Measurements from ENCODE around the gene OR5K1. TPM values are rescaled to one million over a fixed set of nuclear protein-coding genes. Genes with fewer than 3 reads are reported as not detected.

OR5K1 gene
- total RNA-seq = not detected in 2 replicates

GRCh38 chr3:98462901-98463300, at the start of gene OR5K1:
Gene OR5K1, plus strand, starts transcription at chr3:98463201. Its CDS starts 6,376 bp downstream, at chr3:98469577.
- no peak for DNase-seq (ENCODE audit: extremely low read depth, low read depth, low spot score)

GRCh38 chr3:98432575-98432974, 30.4 kb upstream of the OR5K1 start:
- DNase-seq (ENCODE audit: extremely low read depth, low read depth, low spot score) = no peak

- DNase-seq (ENCODE audit: extremely low read depth, low read depth, low spot score) = no peak
Measured at GRCh38 chr3:98433764-98434163, 29.2 kb upstream of the OR5K1 start.

- DNase-seq (ENCODE audit: extremely low read depth, low read depth, low spot score) = no peak
Measured at GRCh38 chr3:98434412-98434811, 28.6 kb upstream of the OR5K1 start.

- DNase-seq (ENCODE audit: extremely low read depth, low read depth, low spot score) = no peak
Measured at GRCh38 chr3:98440283-98440682, 22.7 kb upstream of the OR5K1 start.

- DNase-seq (ENCODE audit: extremely low read depth, low read depth, low spot score) = no peak
Measured at GRCh38 chr3:98445949-98446406, 17.0 kb upstream of the OR5K1 start.

- DNase-seq (ENCODE audit: extremely low read depth, low read depth, low spot score) = no peak
Measured at GRCh38 chr3:98449606-98450193, 13.3 kb upstream of the OR5K1 start.

GRCh38 chr3:98450372-98450771, 12.6 kb upstream of the OR5K1 start:
- no peak for DNase-seq (ENCODE audit: extremely low read depth, low read depth, low spot score)

GRCh38 chr3:98453827-98454226, 9.2 kb upstream of the OR5K1 start:
- no peak for DNase-seq (ENCODE audit: extremely low read depth, low read depth, low spot score)

GRCh38 chr3:98454929-98455328, 8.1 kb upstream of the OR5K1 start:
- no peak for DNase-seq (ENCODE audit: extremely low read depth, low read depth, low spot score)

- no peak for DNase-seq (ENCODE audit: extremely low read depth, low read depth, low spot score)
Measured at GRCh38 chr3:98457543-98457942, 5.5 kb upstream of the OR5K1 start.

GRCh38 chr3:98460220-98460619, 2.8 kb upstream of the OR5K1 start:
- DNase-seq (ENCODE audit: extremely low read depth, low read depth, low spot score) = no peak

- DNase-seq (ENCODE audit: extremely low read depth, low read depth, low spot score) = no peak
Measured at GRCh38 chr3:98482717-98483482, 19.9 kb downstream of the OR5K1 start.

- no peak for DNase-seq (ENCODE audit: extremely low read depth, low read depth, low spot score)
Measured at GRCh38 chr3:98483626-98484025, 20.6 kb downstream of the OR5K1 start.

GRCh38 chr3:98497381-98497780, 34.4 kb downstream of the OR5K1 start, which contains the start of gene OR5K2:
Gene OR5K2, plus strand, starts transcription at chr3:98497681. Its CDS starts 0 bp downstream, at chr3:98497681.
- DNase-seq (ENCODE audit: extremely low read depth, low read depth, low spot score) = no peak

- no peak for DNase-seq (ENCODE audit: extremely low read depth, low read depth, low spot score)
Measured at GRCh38 chr3:98500019-98500418, 37.0 kb downstream of the OR5K1 start.

GRCh38 chr3:98501270-98501669, 38.3 kb downstream of the OR5K1 start:
- no peak for DNase-seq (ENCODE audit: extremely low read depth, low read depth, low spot score)

- DNase-seq (ENCODE audit: extremely low read depth, low read depth, low spot score) = no peak
Measured at GRCh38 chr3:98501863-98502576, 39.0 kb downstream of the OR5K1 start.

- no peak for DNase-seq (ENCODE audit: extremely low read depth, low read depth, low spot score)
Measured at GRCh38 chr3:98504539-98504938, 41.5 kb downstream of the OR5K1 start.

- DNase-seq (ENCODE audit: extremely low read depth, low read depth, low spot score) = no peak
Measured at GRCh38 chr3:98508582-98508981, 45.6 kb downstream of the OR5K1 start.

GRCh38 chr3:98512576-98512975, 49.6 kb downstream of the OR5K1 start:
- no peak for DNase-seq (ENCODE audit: extremely low read depth, low read depth, low spot score)

GRCh38 chr3:98513091-98513511, 50.1 kb downstream of the OR5K1 start:
- no peak for DNase-seq (ENCODE audit: extremely low read depth, low read depth, low spot score)
